Fibroblast of skin of abdomen (primary cell): ENCODE results near the gene EGLN1. TPM values are rescaled to one million over a fixed set of nuclear protein-coding genes. Genes with fewer than 3 reads are reported as not detected.
"Not testable (repeated sequence)": the region's sequence is repeated elsewhere in the genome, so short reads cannot be mapped to it uniquely, and the experiment has no call there.

ENCODE experiments used
- DNase-seq: peaks from one replicate; pipeline ENCODE4 v3.0.0-alpha.2; 2013
- polyA plus RNA-seq, 2 experiments: library from polyadenylated mRNA; unstranded; fragments of 120-200 nt; gene quantifications; one replicate each; pipeline ENCODE4 v1.2.1, GENCODE V29; 2013; ENCODE audit not compliant: insufficient read length in 2 of 2

EGLN1 gene
- 29.5 TPM for polyA plus RNA-seq (2013, experiment 1 of 2; ENCODE audit: insufficient read length)
- polyA plus RNA-seq (2013, experiment 2 of 2; ENCODE audit: insufficient read length), result 29.3 TPM

- peak; percentile 86 for DNase-seq
Measured at GRCh38 chr1:231421971-231422797, at the start of gene EGLN1. TSS of gene EGLN1 (minus strand) at chr1:231422287. CDS start at chr1:231421888, 399 bp downstream.

- DNase-seq, result not testable (repeated sequence)
Measured at GRCh38 chr1:231471500-231471899, 49.4 kb upstream of the EGLN1 start.

GRCh38 chr1:231471027-231471426 is 48.9 kb upstream of the EGLN1 start:
- not testable (repeated sequence) for DNase-seq

- DNase-seq, result no peak
Measured at GRCh38 chr1:231467986-231468385, 45.9 kb upstream of the EGLN1 start.

GRCh38 chr1:231465051-231465450 is 43.0 kb upstream of the EGLN1 start:
- DNase-seq, result no peak

- no peak for DNase-seq
Measured at GRCh38 chr1:231463541-231463940, 41.5 kb upstream of the EGLN1 start.

- DNase-seq, result no peak
Measured at GRCh38 chr1:231460614-231461013, 38.5 kb upstream of the EGLN1 start.

GRCh38 chr1:231459438-231459837 is 37.4 kb upstream of the EGLN1 start:
- DNase-seq, result not testable (repeated sequence)

- DNase-seq, result not testable (repeated sequence)
Measured at GRCh38 chr1:231457956-231458355, 35.9 kb upstream of the EGLN1 start.

GRCh38 chr1:231454133-231454532 is 32.0 kb upstream of the EGLN1 start:
- DNase-seq, result not testable (repeated sequence)

GRCh38 chr1:231446138-231446537 is 24.1 kb upstream of the EGLN1 start:
- no peak for DNase-seq

- no peak for DNase-seq
Measured at GRCh38 chr1:231444059-231444458, 22.0 kb upstream of the EGLN1 start.

GRCh38 chr1:231443363-231443762 is 21.3 kb upstream of the EGLN1 start:
- no peak for DNase-seq

- peak; percentile 26 for DNase-seq
Measured at GRCh38 chr1:231442735-231443134, 20.6 kb upstream of the EGLN1 start.

GRCh38 chr1:231432996-231433395 is 10.9 kb upstream of the EGLN1 start:
- no peak for DNase-seq

- no peak for DNase-seq
Measured at GRCh38 chr1:231431665-231432415, 9.8 kb upstream of the EGLN1 start.

- not testable (repeated sequence) for DNase-seq
Measured at GRCh38 chr1:231430678-231431352, 8.7 kb upstream of the EGLN1 start.

- DNase-seq, result no peak
Measured at GRCh38 chr1:231428377-231428776, 6.3 kb upstream of the EGLN1 start.

- DNase-seq, result no peak
Measured at GRCh38 chr1:231424950-231425805, 3.1 kb upstream of the EGLN1 start.

GRCh38 chr1:231423648-231424047 is 1.6 kb upstream of the EGLN1 start:
- no peak for DNase-seq

GRCh38 chr1:231422798-231423309 is 767 bp upstream of the EGLN1 start:
- DNase-seq, result no peak

GRCh38 chr1:231421546-231421970 is 529 bp downstream of the EGLN1 start:
- peak; percentile 41 for DNase-seq
